ENCODE results near the gene CCDC146.
"Not testable (repeated sequence)": the region's sequence is repeated elsewhere in the genome, so short reads cannot be mapped to it uniquely, and the experiment has no call there.

- not testable (repeated sequence) for TF ChIP-seq POLR2AphosphoS5 (IDR thresholded peaks at IDR 0.05; ENCODE audit: borderline replicate concordance, low read depth, low read length); EZH2 (IDR thresholded peaks at IDR 0.05); FOXP2 (optimal IDR thresholded peaks at IDR 0.05; ENCODE audit: control extremely low read depth, extremely low read length, insufficient read depth)
Measured at GRCh38 chr7:77228795-77229194, 106.4 kb downstream of the CCDC146 start.

All from SK-N-MC (cell line).